NCI-H446 treated with DMSO at 0.1 percent for 48 hours (cell line): ENCODE results near the gene CTTN.
"Not testable (repeated sequence)": the region's sequence is repeated elsewhere in the genome, so short reads cannot be mapped to it uniquely, and the experiment has no call there.

Experiments
- DNase-seq: peaks from one replicate; lab custom pipeline; 2025; lab: John Stamatoyannopoulos, UW

CTTN gene

DNA sequence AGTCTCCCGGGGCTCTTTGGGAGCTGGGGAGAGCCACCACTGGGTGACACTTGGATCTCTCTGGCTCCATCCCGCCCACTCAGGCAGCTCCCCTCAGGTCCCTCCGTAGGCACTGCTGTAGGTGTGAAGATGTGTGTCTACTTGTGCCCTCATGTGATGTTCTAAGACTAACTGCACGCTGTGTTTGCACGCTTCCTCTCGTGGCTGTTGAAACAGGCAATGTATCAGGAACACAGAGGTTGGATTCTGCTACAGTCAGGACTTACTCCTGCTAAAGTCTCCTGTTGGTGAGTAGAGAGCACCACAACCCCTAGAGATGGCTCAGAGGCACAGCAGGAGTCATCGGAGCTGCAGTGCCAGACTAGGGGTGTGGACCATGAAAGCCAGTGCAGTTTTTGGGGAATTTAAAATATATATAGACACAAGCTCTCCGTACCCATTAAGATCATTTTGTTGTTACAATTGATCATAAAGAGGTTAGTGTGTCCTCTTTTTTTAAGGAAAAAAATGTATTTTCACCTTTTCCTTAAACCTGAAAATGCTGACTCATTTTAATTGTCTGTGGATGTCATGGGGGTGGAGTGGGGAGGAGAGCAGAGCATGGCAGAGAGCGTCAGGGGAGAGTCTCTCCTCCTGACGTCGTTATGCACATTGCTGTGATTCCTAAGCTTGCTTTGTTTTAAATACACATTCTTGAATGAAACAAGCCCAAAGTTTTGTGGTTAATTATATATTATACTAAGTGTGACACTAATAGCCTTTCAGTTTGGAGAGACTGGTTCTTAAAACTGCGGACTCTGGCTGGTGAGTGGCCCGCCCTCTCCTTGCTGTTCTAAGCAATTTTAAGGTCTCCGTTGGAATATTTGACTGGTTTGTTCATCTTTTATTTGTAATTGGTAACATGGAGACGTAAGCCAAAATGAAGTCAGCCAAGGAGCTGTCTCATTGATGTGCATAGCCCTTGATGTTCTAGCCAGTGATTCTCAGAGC, 16.2 kb upstream of the CTTN start:
- no peak for DNase-seq

DNA sequence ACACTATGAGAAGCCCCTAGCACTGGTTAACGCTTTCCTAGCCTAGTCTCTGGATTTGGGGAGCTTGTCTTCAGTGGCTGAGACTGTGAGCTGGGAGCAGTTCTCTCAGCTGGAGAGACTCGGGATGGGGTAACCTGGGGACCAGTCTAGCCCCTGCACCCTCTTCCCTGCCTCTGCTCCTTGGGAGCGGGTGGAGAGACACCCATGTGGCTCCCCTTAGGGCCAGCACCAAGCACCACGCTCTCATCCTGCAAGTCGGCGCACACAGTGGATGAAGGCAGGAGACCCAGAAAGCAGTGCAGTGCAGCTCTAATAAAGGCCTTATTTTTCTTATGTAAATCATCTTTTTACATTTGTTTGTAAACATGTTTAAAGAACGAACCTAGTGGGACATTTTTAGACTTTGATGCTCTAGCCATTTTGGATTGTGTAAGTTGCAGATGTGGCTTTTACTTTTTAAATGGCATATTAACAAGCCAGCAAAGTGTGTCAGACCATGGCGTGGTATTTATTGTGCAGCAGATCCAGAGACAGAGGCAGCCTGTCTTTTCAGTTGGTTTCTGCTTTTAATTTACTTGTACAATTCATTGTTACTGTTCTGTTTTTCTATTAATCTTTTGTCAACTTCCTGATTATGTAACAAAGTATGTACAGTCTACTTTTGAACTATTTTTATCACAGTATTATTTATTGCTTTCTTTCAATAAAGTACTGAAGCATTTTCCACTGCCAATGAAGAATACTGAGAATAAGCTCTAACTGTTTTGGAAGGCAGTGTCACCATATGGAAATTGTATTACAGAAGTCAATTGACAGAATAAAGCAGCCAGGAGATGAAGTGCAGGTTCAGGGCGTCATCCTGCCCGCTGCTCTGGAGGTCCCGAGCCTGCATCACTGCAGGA, 14.4 kb upstream of the CTTN start:
- DNase-seq: no peak

DNA sequence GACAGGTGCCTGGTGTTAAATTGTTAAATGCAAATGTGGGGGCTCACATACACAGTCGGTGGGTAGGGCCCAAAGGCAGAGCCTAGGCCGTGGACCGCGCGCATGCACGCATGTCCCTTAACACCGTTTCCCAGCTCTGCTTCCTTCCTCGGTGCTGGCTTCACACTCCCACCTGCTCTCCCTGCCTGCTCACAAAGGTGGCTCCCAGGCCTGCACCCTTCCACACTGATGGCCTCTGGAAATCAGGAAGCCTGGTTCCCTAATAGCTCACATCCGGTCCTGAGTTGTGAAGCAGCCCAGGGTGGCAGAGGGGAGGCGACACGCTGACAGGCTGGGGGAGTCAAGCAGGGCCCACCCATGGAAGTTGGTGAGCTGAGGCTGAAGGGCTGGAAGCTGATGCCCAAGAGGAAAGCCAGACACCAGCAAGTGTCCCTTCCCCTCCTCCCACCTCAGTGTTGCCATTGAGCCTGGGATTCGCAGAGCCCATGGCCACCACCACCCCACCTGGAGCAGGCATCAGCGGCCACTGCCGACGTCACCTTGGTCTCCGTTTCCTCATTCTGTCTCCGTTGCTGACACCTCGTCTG, 13.7 kb upstream of the CTTN start:
- no peak for DNase-seq

DNA sequence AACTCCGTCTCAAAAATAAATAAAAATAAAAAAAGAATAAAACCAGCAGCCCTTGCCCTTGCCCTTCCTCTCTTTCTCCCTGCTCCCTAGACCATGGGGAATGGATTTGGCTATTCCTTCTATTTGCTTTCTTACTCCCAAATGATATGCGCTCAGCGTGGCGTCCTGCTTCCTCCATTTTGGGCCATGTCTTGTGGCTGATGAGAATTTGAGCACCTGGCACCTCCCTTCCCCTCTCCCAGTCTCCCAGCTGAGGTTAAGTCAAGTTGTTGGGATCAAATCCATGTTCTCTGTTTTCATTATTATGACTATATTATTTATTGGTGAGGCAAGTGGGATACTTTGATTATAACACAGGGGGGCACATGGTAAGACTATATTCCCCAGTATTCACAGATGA, 10.8 kb upstream of the CTTN start:
- no peak for DNase-seq

DNA sequence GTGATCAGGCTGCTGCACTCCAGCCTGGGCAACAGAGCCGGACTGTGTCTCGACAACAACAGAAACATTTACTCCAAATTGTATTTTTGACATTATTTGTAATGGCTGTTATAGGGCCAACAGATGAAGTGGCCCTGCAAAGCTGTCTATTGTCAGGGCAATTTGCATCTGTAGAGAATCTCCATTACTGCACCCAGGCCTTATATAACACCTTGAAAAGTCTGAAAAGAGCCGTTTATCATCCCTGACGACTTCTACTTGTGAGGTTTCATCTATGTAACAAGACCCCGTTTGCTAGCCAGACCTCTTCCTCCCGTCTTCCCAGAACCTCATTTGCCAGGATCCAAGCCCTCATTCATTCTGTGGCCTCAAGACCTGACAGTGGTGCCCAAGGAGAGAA, 9.1 kb upstream of the CTTN start:
- DNase-seq: no peak

DNA sequence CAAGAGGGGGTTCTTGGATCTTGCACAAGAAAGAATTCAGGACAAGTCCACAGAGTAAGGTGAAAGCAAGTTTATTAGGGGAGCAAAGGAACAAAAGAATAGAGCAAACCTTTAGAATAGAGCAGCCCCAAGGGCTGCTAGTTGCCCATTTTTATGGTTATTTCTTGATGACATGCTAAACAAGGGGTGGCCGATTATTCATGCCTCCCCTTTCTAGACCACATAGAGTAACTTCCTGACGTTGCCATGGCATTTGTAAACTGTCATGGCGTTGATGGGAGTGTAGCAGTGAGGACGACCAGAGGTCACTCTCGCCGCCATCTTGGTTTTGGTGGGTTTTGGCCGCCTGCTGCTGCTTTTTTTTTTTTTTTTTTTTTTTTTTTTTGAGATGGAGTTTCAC, 7.4 kb upstream of the CTTN start:
- not testable (repeated sequence) for DNase-seq

DNA sequence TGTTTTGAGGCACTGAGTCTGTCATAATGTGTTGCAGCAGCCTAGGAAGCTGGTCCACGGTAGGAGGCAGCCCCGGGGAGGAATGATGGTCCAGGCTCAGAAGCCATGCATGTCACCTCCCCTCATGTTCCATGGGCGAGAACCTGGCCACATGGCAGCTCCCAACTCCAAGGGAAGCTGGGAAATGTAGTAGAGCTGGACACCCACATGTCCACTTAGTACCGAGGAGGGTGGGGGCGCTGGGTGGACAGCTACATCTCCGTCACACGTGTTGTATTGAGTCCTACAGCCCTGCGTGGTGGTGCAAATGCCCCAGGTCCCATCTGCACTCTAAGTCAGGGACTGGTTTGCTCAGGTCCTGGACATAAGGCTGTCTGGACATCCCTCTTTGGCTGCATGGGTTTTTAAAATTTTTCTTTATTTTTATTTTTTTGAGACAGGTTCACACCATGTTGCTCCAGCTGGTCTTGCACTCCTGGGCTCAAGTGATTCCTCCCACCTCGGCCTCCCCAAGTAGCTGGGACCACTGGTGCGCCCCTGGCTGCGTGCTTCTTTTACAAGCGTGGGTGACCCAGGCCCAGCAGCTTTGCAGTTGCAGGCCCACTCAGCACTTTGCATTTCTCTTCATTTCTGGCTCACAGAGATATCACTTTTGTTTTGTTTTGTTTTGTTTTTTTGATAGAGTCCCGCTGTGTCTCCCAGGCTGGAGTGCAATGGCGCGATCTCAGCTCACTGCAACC, 3.9 kb upstream of the CTTN start:
- no peak for DNase-seq

DNA sequence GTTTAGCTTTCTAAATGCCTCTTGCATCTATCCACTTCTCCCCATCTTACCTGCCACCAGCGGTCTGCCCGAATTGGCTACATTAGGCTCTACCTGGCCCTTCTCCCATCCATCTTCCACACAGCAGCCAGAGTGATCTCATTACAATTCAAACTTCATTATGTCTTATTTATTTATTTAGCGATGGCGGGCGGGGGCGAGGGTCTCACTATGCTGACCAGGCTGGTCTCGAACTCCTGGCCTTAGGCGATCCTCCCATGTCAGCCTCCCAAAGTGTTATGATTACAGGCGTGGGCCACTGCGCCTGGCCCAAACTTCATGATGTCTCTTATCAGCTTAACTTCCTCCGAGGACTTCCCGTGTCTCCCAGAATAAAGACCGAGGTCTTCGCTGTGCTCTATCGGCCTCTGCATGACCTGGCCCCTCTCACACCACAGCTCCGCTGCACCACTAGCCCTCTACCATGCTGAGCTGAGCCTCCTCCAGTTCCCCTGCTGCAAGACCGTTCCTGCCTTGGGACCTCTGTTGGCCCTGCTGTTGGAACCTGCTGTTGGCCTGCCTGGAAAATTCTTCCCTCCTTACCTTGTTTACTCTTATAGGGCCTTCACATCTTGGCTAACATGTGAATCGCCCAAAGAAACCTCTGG, 870 bp upstream of the CTTN start:
- DNase-seq: no peak

DNA sequence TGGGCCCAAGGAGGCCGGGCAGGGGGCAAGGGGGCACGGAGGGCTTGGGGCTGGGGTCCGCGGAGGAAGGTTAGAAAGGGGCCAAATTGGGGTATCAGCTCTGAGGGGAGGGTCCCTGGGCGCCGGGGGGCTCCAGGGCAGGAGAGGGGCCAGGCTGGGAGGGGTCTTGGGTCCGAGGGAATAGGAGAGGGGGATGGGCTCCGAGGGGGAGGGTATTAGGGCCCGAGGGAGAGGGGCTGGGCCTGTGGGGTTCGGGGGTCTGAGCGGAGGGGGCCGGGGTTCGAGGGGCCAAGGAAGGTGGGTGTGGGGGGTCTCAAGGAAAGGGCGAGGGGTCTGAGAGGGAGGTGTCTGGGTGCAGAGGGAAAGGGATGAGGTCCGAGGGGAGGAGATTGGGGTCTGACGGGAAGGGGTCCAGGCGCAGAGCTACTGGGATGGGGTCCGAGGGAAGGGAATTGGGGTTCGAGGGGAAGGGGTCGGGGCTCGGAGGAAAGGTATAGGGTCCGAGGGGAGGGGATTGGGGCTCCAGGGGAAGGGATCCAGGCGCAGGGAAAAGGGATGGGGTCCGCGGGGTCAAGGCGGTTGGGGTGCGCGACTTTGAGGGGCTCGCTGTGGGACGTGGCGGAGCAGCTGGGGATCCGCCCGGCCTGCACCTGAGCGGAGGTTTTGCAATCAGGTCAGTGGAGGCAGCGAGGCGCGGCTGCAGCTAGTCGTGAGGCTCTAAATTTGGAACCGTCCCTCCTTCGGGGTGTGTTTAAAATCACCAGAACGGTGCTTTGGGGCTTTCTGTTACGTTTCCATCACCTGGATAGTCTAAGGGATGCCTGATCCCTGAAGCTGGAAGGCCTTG, 728 bp downstream of the CTTN start:
- DNase-seq: no peak

DNA sequence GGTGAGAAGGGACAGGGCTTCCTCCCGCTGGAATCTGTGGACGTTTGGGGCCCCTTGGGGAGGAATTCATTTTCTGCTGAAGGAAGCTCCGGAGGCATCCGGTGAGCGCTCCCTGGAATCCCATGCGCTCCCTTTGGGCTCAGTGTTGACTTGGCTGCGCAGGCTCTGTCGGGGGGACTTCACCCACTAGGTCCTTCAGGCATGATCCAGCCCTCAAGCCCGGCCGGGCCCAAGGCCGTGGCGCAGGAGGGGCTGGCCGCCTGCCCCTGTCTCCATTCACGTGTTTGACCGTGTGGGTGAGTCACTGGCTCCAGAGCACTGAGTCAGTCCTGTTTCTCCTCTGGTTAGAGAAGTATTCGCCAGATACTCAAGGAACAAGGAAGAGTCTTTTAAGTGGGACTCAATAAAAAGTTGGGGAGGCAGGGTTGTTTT, 1.4 kb downstream of the CTTN start:
- DNase-seq: no peak

DNA sequence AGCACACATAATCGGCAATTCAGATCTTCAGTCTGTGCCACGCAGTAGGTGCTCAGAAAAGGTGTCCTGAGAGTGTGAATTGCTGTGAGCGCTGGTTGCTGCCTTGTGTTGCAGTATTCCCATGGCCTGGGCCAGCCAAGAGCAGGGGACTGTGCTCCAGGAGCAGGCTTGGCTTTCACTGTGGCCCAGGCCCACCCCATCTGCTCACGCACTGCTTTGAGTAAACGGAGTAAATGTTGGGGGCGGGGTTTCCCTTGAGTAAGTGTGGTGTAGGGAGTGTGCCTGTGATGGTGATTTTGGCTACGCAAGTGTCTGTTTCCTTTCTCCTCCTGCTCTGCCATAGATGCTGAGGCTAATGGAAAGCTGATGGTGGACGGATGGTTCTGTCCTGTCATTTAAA, 2.3 kb downstream of the CTTN start:
- DNase-seq: peak; percentile 4

DNA sequence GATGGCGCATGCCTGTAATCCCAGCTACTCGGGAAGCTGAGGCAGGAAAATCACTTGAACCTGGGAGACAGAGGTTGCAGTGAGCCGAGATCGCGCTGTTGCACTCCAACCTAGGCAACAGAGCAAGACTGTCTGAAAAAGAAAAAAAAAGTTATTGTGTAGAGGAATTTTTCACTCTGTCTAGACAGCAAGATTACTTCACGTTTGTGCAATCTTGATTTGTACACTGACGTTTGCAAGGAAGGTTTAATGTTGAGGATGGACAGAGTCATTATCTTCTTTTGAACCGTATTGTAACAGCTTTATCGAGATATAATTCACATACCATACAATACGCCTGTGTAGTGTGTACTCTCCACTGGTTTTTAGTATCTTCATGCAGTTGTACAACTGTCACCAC, 3.7 kb downstream of the CTTN start:
- DNase-seq: no peak

DNA sequence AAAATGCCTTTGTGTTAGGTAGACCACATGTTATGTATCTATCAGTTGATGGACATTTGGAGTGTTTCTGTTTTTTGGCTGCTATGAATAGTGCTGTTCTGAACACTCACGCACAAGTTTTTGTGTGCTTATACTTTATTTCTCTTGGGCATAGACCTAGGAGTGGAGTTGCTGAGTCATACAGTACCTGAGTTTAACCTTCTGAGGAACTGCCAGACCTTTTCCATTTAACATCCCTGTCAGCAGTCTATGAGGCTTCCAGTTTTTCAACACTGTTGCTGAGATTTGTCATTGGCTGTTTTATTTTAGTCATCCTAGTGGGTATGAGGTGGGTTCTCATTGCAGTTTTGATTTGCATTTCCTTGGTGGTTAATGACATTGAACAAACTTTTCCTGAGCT, 4.4 kb downstream of the CTTN start:
- DNase-seq: no peak

DNA sequence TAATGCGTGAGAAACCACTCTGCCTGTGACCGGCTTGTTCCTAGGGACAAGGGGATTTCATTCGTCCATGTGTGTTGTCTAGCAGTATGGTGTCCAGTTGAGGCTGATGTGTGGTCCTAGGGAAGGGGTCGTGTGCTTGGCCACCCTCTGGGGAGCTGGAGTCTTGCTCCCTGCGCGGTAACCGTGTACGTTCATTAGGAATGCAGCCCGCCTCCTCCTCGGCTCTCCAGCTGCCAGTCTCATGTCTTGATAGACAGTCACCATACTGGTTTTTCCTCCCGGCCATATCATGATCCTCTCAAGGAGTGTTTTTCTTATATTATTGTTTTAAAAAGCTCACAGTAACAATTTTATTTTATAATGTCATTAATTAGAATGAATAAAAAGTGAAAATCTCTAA, 5.9 kb downstream of the CTTN start:
- no peak for DNase-seq

DNA sequence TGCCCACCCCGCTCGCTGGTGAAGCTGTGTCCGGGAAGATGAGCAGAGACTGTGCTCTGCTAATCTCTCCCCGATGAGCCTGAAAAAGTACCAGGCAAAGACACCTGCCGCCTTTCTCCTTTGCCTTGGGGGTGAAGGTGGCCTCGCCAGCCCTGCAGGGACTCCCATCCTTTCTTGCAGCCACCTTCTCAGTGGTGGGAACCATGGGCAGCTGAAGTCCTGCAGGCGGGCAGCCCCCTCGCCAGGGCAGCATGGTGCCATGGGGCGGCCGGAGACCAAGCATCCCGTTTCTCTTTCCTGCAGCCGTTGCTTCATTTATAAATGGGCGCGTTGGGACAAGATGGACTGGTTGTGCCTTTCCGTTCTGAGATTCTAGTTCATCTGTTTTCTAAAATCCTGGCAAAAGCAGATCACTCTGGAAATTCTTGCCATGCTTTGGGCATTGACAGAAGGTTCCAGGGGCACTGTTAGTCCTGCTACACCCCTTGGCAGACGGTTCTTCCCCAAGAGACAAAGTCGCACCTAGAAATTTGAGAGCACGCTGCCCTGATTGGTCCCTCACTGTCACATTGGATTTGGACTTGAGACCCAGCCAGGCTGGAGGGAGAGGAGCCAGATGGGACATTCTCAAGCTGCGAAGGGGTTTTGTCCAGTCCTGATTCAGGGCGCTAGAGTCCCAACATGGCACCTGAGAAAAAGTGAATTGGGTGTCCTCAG, 7.5 kb downstream of the CTTN start:
- DNase-seq: no peak

DNA sequence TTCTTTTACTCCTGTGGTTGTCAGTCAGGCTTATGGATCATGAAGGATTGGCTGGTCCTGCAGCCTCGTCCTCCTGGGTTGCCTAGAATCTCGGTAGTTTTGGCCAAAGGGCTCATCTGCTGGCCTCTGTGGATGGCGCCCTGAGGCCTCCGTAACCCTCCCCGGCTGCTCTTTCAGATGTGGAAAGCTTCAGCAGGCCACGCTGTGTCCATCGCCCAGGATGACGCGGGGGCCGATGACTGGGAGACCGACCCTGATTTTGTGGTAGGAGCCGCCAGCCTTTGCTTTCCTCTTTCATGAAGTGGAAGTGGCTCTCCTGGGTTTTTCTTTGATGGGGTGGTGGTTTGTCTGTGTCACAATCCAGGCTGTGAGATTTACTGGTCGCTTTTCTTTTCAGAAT, 8.8 kb downstream of the CTTN start:
- no peak for DNase-seq

DNA sequence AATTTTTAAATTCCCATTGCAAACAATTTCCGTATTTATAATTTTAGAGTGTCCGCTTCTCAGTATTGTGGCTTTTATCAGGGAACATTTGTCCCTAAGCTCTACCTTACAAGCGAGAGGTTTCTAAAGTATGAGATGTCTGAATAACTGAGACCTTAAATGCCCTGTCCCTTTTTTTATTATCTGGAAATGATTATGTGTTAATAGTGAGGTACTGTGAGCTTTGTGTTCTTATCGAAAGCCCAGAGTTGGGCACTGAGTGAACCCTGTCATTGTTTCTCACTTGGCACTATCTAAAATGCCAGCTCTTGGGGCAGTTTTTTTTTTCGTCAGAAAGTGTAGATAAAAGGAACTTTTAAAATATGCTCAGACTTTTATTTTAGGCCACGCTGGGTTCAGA, 9.5 kb downstream of the CTTN start:
- no peak for DNase-seq

DNA sequence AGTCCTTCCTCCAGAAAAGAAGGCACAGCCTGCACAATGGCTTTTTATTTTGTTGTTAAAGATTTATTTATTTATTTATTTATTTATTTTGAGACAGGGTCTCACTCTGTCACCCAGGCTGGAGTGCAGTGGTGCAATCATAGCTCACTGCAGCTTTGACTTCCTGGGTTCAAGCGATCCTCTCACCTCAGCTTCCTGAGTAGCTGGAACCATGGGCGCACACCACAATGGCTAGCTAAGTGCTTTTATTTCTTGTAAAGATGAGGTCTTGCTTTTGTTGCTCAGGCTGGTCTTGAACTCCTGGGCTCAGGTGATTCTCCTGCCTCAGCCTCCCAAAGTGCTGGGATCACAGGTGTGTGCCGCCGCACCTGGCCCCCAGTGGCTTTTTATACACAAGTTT, 10.0 kb downstream of the CTTN start:
- not testable (repeated sequence) for DNase-seq

DNA sequence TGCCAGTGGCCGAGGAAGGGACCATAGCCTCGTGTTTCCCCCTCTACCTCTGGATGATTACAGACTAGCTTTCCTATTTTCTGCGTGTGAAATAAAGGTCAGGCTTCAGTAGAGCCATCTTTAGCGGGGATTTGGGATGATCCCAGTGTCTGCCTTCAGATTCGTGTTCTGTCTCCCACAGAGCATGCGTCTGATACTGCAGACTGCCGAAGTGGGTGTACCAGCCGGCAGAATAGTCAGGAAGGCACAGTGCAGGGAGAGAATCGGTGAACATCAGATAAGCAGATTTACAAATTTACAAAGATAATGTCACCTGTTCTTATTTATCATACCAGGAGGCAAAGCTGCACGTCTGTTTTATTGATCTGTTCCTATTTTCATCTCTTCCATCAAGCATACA, 11.1 kb downstream of the CTTN start:
- DNase-seq: no peak

DNA sequence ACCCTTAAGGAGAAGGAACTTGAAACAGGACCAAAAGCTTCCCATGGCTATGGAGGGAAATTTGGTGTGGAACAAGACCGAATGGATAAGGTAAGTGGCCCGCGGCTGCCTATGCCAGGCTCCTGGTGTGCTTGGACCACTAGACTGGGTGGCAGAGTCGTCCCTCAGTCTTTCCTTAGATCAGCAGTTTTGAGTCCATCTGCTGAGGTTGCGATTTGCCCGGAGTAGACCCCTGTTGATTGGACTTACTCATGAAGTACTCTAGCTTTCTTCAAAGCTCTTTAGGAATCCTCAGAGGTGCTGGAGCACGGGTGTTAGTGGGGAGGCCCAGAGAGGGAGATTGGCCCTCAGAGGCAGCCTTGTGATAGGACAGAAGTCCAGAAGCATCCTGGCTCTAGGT, 11.5 kb downstream of the CTTN start:
- DNase-seq: no peak
